ENCODE results near the gene TENM4.

DNA sequence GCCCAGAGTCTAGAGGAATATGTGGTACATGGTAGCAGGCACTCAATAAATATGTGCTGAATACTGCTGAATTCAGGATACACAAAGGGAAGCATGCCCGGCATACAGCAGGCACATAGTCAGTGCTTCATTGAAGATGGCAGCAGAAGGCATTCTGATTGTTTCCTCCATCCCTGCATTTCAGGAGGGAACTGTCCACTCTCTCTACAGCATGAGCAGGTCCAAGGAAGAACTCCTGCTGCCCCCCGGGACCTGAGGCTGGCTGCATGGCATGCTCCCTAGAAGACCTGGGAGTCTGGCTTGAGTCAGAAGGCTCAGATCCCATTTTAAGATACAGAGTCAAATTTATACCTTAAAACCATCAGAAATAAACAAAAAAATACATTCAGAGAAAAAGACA lies 546.8 kb downstream of the TENM4 start:
- TF ChIP-seq POLR2A (IDR thresholded peaks at IDR 0.05), result no peak
- TF ChIP-seq, protein P1, sequence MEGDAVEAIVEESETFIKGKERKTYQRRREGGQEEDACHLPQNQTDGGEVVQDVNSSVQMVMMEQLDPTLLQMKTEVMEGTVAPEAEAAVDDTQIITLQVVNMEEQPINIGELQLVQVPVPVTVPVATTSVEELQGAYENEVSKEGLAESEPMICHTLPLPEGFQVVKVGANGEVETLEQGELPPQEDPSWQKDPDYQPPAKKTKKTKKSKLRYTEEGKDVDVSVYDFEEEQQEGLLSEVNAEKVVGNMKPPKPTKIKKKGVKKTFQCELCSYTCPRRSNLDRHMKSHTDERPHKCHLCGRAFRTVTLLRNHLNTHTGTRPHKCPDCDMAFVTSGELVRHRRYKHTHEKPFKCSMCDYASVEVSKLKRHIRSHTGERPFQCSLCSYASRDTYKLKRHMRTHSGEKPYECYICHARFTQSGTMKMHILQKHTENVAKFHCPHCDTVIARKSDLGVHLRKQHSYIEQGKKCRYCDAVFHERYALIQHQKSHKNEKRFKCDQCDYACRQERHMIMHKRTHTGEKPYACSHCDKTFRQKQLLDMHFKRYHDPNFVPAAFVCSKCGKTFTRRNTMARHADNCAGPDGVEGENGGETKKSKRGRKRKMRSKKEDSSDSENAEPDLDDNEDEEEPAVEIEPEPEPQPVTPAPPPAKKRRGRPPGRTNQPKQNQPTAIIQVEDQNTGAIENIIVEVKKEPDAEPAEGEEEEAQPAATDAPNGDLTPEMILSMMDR (IDR thresholded peaks at IDR 0.05), result no peak

Measured in heart left ventricle (tissue), 13 donors.